ENCODE measurements around the gene P4HB. TPM values are rescaled to one million over a fixed set of nuclear protein-coding genes. Genes with fewer than 3 reads are reported as not detected.

The P4HB gene
- total RNA-seq, 4 donors from 2014 or later = 385 to 594 (median 472) TPM

DNA sequence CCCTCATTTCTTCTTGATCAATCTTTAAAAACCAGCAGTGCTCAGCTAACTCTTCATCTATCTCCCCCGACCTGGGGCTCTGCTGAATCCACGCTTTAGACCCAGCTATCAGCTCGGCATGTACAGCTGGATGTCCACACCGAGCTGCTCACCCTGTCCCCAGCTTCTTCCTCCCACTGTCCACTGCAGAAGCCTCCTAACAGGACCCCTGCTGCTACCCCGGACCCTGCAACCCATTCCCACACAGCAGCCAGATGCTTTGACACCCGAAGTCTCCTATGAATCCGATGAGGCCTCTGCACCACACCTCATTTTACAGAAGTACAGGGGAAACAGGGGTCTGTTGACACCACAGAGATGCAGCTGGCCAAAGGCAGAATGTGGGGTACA lies 42.6 kb downstream of the P4HB start:
- Histone ChIP-seq H3K27ac (no peak overlapping the region), H3K4me3 (no peak overlapping the region), H3K36me3 (peaks cover 0 to 17% (median 0%) of the 10 kb centered on the region in 3 donors), H3K27me3 (peaks cover 0 to 33% of the 10 kb centered on the region in 2 donors), H3K4me1 (peaks cover 0 to 17% (median 3%) of the 10 kb centered on the region in 4 donors), H3K9me3 (no peaks in the 10 kb centered on the region)
- WGBS, 2 donors = 43 to 47% methylated on average over 7 of the region's 7 CpGs
- DNase-seq (ENCODE audit: low spot score in 2 of 2) = no peak
- TF ChIP-seq POLR2A (IDR thresholded peaks at IDR 0.05) (no peak), EP300 (IDR thresholded peaks at IDR 0.05) (no peak)
- TF ChIP-seq, protein P1, sequence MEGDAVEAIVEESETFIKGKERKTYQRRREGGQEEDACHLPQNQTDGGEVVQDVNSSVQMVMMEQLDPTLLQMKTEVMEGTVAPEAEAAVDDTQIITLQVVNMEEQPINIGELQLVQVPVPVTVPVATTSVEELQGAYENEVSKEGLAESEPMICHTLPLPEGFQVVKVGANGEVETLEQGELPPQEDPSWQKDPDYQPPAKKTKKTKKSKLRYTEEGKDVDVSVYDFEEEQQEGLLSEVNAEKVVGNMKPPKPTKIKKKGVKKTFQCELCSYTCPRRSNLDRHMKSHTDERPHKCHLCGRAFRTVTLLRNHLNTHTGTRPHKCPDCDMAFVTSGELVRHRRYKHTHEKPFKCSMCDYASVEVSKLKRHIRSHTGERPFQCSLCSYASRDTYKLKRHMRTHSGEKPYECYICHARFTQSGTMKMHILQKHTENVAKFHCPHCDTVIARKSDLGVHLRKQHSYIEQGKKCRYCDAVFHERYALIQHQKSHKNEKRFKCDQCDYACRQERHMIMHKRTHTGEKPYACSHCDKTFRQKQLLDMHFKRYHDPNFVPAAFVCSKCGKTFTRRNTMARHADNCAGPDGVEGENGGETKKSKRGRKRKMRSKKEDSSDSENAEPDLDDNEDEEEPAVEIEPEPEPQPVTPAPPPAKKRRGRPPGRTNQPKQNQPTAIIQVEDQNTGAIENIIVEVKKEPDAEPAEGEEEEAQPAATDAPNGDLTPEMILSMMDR (IDR thresholded peaks at IDR 0.05) = no peak

DNA sequence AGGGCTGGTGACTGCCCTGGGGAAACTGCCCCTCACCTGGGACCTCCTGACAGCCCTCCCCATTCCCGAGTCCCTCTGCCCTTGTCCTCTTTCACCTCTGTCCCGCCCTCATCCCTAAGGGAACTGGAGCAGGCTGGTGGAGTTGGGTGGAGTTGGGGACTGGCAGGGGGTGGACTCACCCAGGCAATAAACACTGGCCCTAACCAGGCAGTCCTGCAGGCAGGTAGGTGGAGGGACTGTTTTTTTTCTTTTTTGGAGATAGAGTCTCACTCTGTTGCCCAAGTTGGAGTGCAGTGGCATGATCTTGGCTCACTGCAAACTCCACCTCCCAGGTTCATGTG lies 44.7 kb downstream of the P4HB start:
- H3K27ac ChIP-seq = no peak overlapping the region
- peaks cover 0 to 53% of the 10 kb centered on the region in 2 donors for H3K27me3 ChIP-seq
- no peak for DNase-seq (ENCODE audit: low spot score in 2 of 2)
- TF ChIP-seq POLR2A (IDR thresholded peaks at IDR 0.05) = no peak
- TF ChIP-seq, protein P1 (IDR thresholded peaks at IDR 0.05) = no peak
- TF ChIP-seq EP300 (IDR thresholded peaks at IDR 0.05) = no peak
- 19 to 64% methylated on average over 2 of the region's 2 CpGs for WGBS, 2 donors
- H3K9me3 ChIP-seq = no peaks in the 10 kb centered on the region
- H3K4me3 ChIP-seq = no peak overlapping the region
- no peaks in the 10 kb centered on the region for H3K4me1 ChIP-seq
- H3K36me3 ChIP-seq = no peaks in the 10 kb centered on the region

DNA sequence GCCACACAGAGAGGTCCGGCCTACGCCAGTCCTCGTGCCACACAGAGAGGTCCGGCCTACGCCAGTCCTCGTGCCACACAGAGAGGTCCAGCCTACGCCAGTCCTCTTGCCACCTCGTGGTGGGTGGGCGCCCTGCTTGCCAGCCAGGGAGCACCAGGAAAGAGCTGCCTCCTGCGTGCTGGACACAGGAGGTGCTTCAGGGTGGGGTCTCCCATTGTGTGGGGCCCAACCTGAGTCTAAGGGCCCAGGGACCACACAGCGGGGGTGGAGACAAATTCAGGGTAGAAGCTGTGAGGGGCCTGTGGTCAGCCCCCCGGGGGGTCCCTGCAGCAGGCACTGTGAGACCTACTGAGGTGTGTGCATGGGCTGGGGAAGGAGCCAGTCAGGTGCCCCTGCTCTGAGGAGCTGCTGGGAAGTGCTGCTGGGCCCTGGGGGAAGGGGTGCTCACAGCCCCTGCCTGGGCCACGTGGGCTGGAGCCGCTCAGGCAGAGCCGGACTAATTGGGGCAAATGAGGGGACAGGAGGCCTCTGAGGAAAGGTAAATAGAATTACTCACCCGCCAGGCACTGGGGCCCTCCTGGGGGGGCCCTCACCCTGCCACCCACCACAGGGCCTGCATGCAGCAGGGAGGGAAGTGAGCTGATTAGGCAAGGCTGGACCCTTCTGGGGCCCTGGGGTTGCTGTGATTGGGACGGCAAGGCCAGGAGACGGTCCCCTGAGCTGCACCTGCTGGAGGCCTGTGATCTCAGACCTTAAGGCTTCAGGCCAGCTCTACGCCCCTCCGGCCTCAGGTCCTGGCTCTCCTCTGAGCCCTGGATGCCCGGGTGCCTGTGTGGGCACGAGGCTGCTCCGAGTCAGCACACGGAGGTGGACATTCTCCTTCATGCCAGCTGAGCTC lies 45.3 kb downstream of the P4HB start:
- no peak overlapping the region for H3K27ac ChIP-seq
- DNase-seq (ENCODE audit: low spot score in 2 of 2) = no peak
- no peak overlapping the region for H3K4me3 ChIP-seq
- H3K27me3 ChIP-seq = peaks cover 0 to 59% of the 10 kb centered on the region in 2 donors
- WGBS, 2 donors = 71 to 77% methylated on average over 8 to 12 of the region's 24 CpGs
- no peaks in the 10 kb centered on the region for H3K4me1 ChIP-seq
- H3K36me3 ChIP-seq = no peaks in the 10 kb centered on the region
- TF ChIP-seq, protein P1 (IDR thresholded peaks at IDR 0.05) = no peak
- TF ChIP-seq EP300 (IDR thresholded peaks at IDR 0.05) = no peak
- H3K9me3 ChIP-seq = no peaks in the 10 kb centered on the region

DNA sequence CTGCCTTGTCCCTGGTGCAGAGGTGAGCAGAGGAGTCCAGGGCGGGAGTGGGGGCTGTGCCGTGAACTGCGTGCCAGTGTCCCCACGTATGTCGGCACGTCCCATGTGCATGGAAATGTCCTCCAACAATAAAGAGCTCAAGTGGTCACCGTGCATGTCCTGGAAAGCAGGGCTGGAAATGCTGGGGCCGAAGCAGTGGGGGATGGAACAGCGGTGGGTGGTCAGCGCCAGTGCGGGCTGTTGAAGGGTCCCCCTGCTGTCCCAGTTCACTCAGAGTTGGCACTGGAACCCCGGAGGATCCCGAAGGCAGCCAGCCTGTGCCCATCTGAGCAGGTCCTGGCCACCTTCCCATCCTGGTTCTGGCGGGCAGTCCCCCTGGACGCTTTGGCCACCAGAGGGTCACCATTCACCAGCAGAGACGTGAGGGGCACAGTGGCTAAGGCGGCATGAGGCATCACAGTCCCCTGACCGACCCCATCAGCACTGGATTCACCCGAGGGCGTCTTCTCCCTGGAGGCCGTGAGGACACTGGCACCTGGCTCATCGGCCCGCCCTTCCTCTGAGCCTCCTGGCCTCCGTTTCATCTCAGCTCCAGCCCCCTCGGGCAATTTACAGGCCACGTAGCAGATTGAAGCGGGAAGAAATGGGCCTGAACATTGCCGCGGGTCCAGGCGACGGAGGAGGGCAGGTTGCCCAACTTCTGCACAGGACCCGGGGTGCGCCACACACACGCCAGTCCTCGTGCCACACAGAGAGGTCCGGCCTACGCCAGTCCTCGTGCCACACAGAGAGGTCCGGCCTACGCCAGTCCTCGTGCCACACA lies 46.3 kb downstream of the P4HB start:
- DNase-seq (ENCODE audit: low spot score in 2 of 2) = no peak
- WGBS, 2 donors = 79 to 84% methylated on average over 26 to 32 of the region's 41 CpGs
- Histone ChIP-seq H3K27me3 (peaks cover 0 to 68% of the 10 kb centered on the region in 2 donors), H3K27ac (no peak overlapping the region), H3K4me1 (no peaks in the 10 kb centered on the region), H3K36me3 (no peaks in the 10 kb centered on the region), H3K9me3 (no peaks in the 10 kb centered on the region), H3K4me3 (no peak overlapping the region)
- no peak for TF ChIP-seq POLR2A (IDR thresholded peaks at IDR 0.05)
- TF ChIP-seq, protein P1 (IDR thresholded peaks at IDR 0.05) = no peak
- no peak for TF ChIP-seq EP300 (IDR thresholded peaks at IDR 0.05)

DNA sequence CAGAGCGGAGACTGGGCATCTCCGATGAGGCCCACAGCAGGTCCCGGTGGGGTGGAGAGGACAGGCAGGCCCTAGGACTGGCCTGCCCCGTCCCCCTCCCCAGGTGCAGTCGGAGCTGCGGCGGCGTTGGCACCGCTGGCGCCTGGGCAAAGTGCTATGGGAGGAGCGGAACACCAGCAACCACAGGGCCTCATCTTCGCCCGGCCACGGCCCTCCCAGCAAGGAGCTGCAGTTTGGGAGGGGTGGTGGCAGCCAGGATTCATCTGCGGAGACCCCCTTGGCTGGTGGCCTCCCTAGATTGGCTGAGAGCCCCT lies 47.0 kb downstream of the P4HB start:
- Histone ChIP-seq H3K4me1 (no peaks in the 10 kb centered on the region), H3K9me3 (no peaks in the 10 kb centered on the region), H3K36me3 (no peaks in the 10 kb centered on the region), H3K27me3 (peaks cover 0 to 74% of the 10 kb centered on the region in 2 donors), H3K4me3 (no peak overlapping the region), H3K27ac (no peak overlapping the region)
- DNase-seq (ENCODE audit: low spot score in 2 of 2) = no peak
- 86 to 88% methylated on average over 4 to 15 of the region's 15 CpGs for WGBS, 2 donors
- TF ChIP-seq, protein P1 (IDR thresholded peaks at IDR 0.05) = no peak
- TF ChIP-seq EP300 (IDR thresholded peaks at IDR 0.05) = no peak
- TF ChIP-seq POLR2A (IDR thresholded peaks at IDR 0.05) = no peak

All from tibial nerve (tissue), 4 donors.